Measurements from ENCODE around the gene UBE2D2.

- TF ChIP-seq SPI1 (IDR thresholded peaks at IDR 0.05; ENCODE audit: low read depth, low read length) (no peak), POLR2AphosphoS5 (IDR thresholded peaks at IDR 0.05; ENCODE audit: low read depth, low read length) (no peak), PAX5 (IDR thresholded peaks at IDR 0.05; ENCODE audit: insufficient read depth, low read length, severe bottlenecking) (no peak), POLR2A (IDR thresholded peaks at IDR 0.05; ENCODE audit: low read depth, low read length) (no peak), TAF1 (IDR thresholded peaks at IDR 0.05; ENCODE audit: low read depth, low read length) (no peak), POU2F2 (IDR thresholded peaks at IDR 0.05; ENCODE audit: low read depth, low read length) (no peak)
These were observed 50.8 kb downstream of the UBE2D2 start for GRCh38 chr5:139611703-139612584.

Data from GM12891 (cell line).